ENCODE measurements around the gene DNAL4.

The DNAL4 gene

GRCh38 chr22:38832005-38832978 is 38.3 kb upstream of the DNAL4 start:
- no peak for TF ChIP-seq CTCF (IDR thresholded peaks at IDR 0.05; ENCODE audit: borderline replicate concordance, control extremely low read depth, extremely low read depth, insufficient read depth, missing control alignments)
- in situ Hi-C loops (cut with MboI; ENCODE audit: low sequenced_read_pairs, unreplicated experiment): no loop called here
- DNase-seq (ENCODE audit: low spot score): no peak

- DNase-seq (ENCODE audit: low spot score): no peak
- no peak for TF ChIP-seq CTCF (IDR thresholded peaks at IDR 0.05; ENCODE audit: borderline replicate concordance, control extremely low read depth, extremely low read depth, insufficient read depth, missing control alignments)
- in situ Hi-C loops (cut with MboI; ENCODE audit: low sequenced_read_pairs, unreplicated experiment): no loop called here
Measured at GRCh38 chr22:38831166-38831945, 37.4 kb upstream of the DNAL4 start.

GRCh38 chr22:38830845-38831108 is 36.8 kb upstream of the DNAL4 start:
- in situ Hi-C loops (cut with MboI; ENCODE audit: low sequenced_read_pairs, unreplicated experiment): no loop called here
- DNase-seq (ENCODE audit: low spot score): no peak
- no peak for TF ChIP-seq CTCF (IDR thresholded peaks at IDR 0.05; ENCODE audit: borderline replicate concordance, control extremely low read depth, extremely low read depth, insufficient read depth, missing control alignments)

- TF ChIP-seq CTCF (IDR thresholded peaks at IDR 0.05; ENCODE audit: borderline replicate concordance, control extremely low read depth, extremely low read depth, insufficient read depth, missing control alignments): no peak
- in situ Hi-C loops (cut with MboI; ENCODE audit: low sequenced_read_pairs, unreplicated experiment): no loop called here
- no peak for DNase-seq (ENCODE audit: low spot score)
Measured at GRCh38 chr22:38830026-38830844, 36.3 kb upstream of the DNAL4 start.

GRCh38 chr22:38829485-38829884 is 35.5 kb upstream of the DNAL4 start:
- in situ Hi-C loops (cut with MboI; ENCODE audit: low sequenced_read_pairs, unreplicated experiment): no loop called here
- TF ChIP-seq CTCF (IDR thresholded peaks at IDR 0.05; ENCODE audit: borderline replicate concordance, control extremely low read depth, extremely low read depth, insufficient read depth, missing control alignments): no peak
- DNase-seq (ENCODE audit: low spot score): no peak

GRCh38 chr22:38828616-38829205 is 34.8 kb upstream of the DNAL4 start:
- DNase-seq (ENCODE audit: low spot score): no peak
- in situ Hi-C loops (cut with MboI; ENCODE audit: low sequenced_read_pairs, unreplicated experiment): no loop called here
- no peak for TF ChIP-seq CTCF (IDR thresholded peaks at IDR 0.05; ENCODE audit: borderline replicate concordance, control extremely low read depth, extremely low read depth, insufficient read depth, missing control alignments)
